Smooth muscle cell (in vitro differentiated cells): Measurements from ENCODE around the gene SLC4A2. TPM values are rescaled to one million over a fixed set of nuclear protein-coding genes. Genes with fewer than 3 reads are reported as not detected.

Experiments used
- DNase-seq: peaks from one replicate; lab custom pipeline; 2025; ENCODE audit not compliant: unreplicated experiment; lab: John Stamatoyannopoulos, UW
- H2AFZ ChIP-seq: fragments of 200-600 bp; sonication (generic); 2 replicates; pipeline ENCODE4 v1.6.0; 2016; ENCODE audit warnings: antibody characterized with exemption, low read depth, mild to moderate bottlenecking
- H3F3A ChIP-seq: fragments of 200-600 bp; sonication (generic); 2 replicates; pipeline ENCODE4 v1.6.0; 2017; ENCODE audit warnings: antibody characterized with exemption, low read depth
- H3K27ac ChIP-seq: fragments of 200-600 bp; sonication (generic); 2 replicates; pipeline ENCODE4 v1.5.1; 2016; ENCODE audit warnings: low read depth, mild to moderate bottlenecking
- H3K27me3 ChIP-seq: fragments of 200-600 bp; sonication (generic); 2 replicates; pipeline ENCODE4 v1.6.1; 2016; ENCODE audit warnings: low read depth, mild to moderate bottlenecking
- H3K36me3 ChIP-seq: fragments of 200-600 bp; sonication (generic); 2 replicates; pipeline ENCODE4 v1.5.1; 2016; ENCODE audit warnings: low read depth
- H3K4me1 ChIP-seq: fragments of 200-600 bp; sonication (generic); 2 replicates; pipeline ENCODE4 v1.5.1; 2016; ENCODE audit warnings: low read depth
- H3K4me2 ChIP-seq: fragments of 200-600 bp; sonication (generic); 2 replicates; pipeline ENCODE4 v1.6.0; 2016; ENCODE audit warnings: mild to moderate bottlenecking
- H3K4me3 ChIP-seq: fragments of 200-600 bp; sonication (generic); 2 replicates; pipeline ENCODE4 v1.5.1; 2016; ENCODE audit warnings: mild to moderate bottlenecking
- H3K79me2 ChIP-seq: fragments of 200-600 bp; sonication (generic); 2 replicates; pipeline ENCODE4 v1.6.0; 2016; ENCODE audit warnings: low read depth, mild to moderate bottlenecking
- H3K9ac ChIP-seq: fragments of 200-600 bp; sonication (generic); 2 replicates; pipeline ENCODE4 v1.6.0; 2016; ENCODE audit warnings: low read depth
- H3K9me3 ChIP-seq: fragments of 200-600 bp; sonication (generic); replicated peaks from 2 replicates; pipeline ENCODE4 v1.5.1; 2016; ENCODE audit warnings: low read depth
- H4K20me1 ChIP-seq: fragments of 200-600 bp; sonication (generic); 2 replicates; pipeline ENCODE4 v1.6.0; 2016; ENCODE audit warnings: low read depth
- WGBS: methylation state at CpG from one replicate; pipeline ENCODE4 v1.1.7; 2016; ENCODE audit warnings: low lambda C conversion rate; 5-methylcytosine and 5-hydroxymethylcytosine counted together
- polyA plus RNA-seq: library from polyadenylated mRNA; unstranded; fragments of >200 nt; fragmentation: Nextera tagmentation; extraction: Ambion mirVana; gene quantifications from 2 replicates; pipeline ENCODE4 v1.2.1, GENCODE V29; 2016
- total RNA-seq: library from RNA; depleted of rRNA; stranded (reverse); fragments of >200 nt; gene quantifications from 2 replicates; pipeline ENCODE4 v1.2.3, GENCODE V29; 2014
- TF ChIP-seq, protein P1 (sequence below): fragments of 200-600 bp; sonication (generic); IDR thresholded peaks from 2 replicates; pipeline ENCODE4 v1.5.1; 2017; ENCODE audit warnings: borderline replicate concordance, mild to moderate bottlenecking, antibody characterized with exemption; ENCODE audit not compliant: insufficient read depth, poor library complexity, severe bottlenecking

The SLC4A2 gene
- total and polyA plus RNA-seq, 2 experiments from 2014 or later, result 89.3 to 96.4 TPM

- Histone ChIP-seq H3K9ac (peak overlapping the region; percentile 38), H3K27ac (peak overlapping the region; percentile 72), H3K27me3 (no peaks in the 10 kb centered on the region), H3F3A (peaks cover 30% of the 10 kb centered on the region), H3K36me3 (no peaks in the 10 kb centered on the region), H2AFZ (no peak overlapping the region), H3K9me3 (no peaks in the 10 kb centered on the region), H3K4me1 (peaks cover 29% of the 10 kb centered on the region), H4K20me1 (peaks cover 14% of the 10 kb centered on the region), H3K4me3 (peak overlapping the region; percentile 94), H3K4me2 (peak overlapping the region; percentile 97), H3K79me2 (peaks cover 33% of the 10 kb centered on the region)
- no peak for DNase-seq
- WGBS, result 39% methylated on average over 48 of the region's 64 CpGs
- TF ChIP-seq, protein P1, sequence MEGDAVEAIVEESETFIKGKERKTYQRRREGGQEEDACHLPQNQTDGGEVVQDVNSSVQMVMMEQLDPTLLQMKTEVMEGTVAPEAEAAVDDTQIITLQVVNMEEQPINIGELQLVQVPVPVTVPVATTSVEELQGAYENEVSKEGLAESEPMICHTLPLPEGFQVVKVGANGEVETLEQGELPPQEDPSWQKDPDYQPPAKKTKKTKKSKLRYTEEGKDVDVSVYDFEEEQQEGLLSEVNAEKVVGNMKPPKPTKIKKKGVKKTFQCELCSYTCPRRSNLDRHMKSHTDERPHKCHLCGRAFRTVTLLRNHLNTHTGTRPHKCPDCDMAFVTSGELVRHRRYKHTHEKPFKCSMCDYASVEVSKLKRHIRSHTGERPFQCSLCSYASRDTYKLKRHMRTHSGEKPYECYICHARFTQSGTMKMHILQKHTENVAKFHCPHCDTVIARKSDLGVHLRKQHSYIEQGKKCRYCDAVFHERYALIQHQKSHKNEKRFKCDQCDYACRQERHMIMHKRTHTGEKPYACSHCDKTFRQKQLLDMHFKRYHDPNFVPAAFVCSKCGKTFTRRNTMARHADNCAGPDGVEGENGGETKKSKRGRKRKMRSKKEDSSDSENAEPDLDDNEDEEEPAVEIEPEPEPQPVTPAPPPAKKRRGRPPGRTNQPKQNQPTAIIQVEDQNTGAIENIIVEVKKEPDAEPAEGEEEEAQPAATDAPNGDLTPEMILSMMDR, result no peak
These were observed 22.0 kb downstream of the SLC4A2 start for GRCh38 chr7:151081170-151082101.

DNA sequence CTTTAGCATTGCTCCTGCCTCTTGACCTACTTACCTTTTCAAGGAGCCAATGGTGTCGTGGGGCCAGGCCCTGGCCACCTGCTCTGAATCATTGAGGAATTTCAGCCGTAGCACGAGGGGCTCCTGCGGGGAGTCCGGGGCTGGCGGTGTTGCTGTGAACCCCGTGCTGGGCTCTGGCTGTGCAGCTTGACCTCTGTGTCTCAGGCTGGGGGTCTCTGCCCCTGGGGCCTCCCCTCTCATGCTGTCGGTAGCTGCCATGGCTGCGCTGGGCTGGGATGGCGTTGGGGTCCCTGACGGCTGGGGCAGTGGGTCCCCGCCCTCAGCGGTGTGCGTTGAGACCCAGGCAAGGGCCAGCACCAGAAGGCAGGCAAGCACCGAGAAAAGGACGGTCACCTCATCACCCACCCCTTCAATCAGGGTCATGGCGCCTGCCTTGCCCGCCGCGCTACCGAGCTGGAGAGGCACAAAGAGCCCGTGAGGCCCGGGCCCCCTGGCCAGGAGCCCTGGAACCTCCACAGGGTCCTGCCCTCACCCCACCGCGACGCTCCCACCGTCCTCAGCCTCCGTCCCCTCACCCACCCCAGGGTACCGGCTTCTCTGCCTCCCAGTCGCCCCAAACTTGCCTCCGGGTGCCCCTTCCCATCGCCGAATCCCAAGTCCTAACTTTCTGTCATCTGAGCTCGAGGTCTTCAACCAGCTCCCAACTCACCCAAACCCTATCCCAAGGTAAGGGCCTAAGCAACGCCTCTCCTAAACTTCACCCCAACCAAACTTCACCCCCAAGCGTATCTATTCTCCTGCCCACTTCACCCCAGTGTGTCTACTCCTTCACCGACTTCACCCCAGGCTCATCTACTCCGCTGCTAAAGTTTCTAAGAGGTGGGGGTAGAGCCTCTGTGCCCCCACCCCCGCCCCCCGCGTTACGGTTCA is 23.0 kb downstream of the SLC4A2 start:
- Histone ChIP-seq H3K4me1 (peaks cover 29% of the 10 kb centered on the region), H4K20me1 (peaks cover 19% of the 10 kb centered on the region), H3K9ac (peak overlapping the region; percentile 61), H2AFZ (peak overlapping the region; percentile 91), H3K79me2 (peaks cover 40% of the 10 kb centered on the region), H3K4me3 (peak overlapping the region; percentile 99), H3K36me3 (no peaks in the 10 kb centered on the region), H3K4me2 (peak overlapping the region; percentile 97), H3K27ac (peak overlapping the region; percentile 72), H3F3A (peaks cover 25% of the 10 kb centered on the region), H3K9me3 (no peaks in the 10 kb centered on the region), H3K27me3 (no peaks in the 10 kb centered on the region)
- DNase-seq, result no peak
- TF ChIP-seq, protein P1, result no peak
- 64% methylated on average over 33 of the region's 42 CpGs for WGBS

DNA sequence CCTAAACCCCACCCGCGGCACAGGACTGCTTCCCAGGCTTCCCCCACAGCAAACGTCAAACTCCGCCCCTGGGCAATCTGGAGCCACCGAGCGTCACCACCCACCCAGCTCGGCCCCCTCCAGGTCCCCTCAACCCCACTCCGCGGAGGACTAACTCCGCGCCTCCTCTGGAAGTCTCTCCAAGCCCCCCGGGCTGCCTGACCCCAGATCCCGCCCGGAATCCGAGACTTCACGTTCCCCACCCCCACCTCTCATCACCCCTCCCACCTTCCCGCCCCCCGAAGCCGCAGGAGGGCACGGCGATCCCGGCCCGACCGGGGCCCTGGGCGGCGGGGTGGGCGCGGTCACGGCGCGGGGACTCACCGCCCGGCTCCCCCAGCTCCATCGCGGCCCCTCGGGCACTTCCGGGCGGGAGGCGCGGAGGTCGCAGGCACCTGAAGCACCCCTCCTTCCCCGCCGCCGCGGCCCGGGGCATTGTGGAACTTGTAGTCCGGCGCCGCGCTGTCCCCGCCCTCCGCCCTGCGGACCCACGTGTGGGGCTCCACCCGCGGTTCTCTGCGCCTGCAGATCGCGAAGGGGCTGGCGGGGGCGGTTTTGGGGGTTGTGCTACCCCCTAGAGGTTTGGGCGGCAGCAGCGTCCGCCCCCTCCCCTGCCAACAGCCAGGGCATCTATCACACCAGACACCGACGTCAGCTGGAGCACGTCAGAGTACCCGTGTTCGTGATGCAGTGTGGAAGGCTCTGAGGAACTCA is 23.9 kb downstream of the SLC4A2 start, which contains the start of gene TMUB1:
Gene TMUB1 (minus strand): TSS at position 423 of the 753 bp plus-strand sequence. CDS start 930 bp downstream, outside the sequence.
- H3K4me3 ChIP-seq, result peak within 1 kb of the TSS; percentile 99
- peak within 1 kb of the TSS; percentile 91 for H2AFZ ChIP-seq
- peak; percentile 54 for DNase-seq
- H3K27me3 ChIP-seq, result no peaks in the 10 kb centered on the region
- peak within 1 kb of the TSS; percentile 97 for H3K4me2 ChIP-seq
- peaks cover 47% of the 10 kb centered on the region for H3K79me2 ChIP-seq
- H3K4me1 ChIP-seq, result peaks cover 37% of the 10 kb centered on the region
- 2% methylated on average over 24 of the region's 69 CpGs for WGBS
- no peaks in the 10 kb centered on the region for H3K36me3 ChIP-seq
- H3K9me3 ChIP-seq, result no peaks in the 10 kb centered on the region
- H3K9ac ChIP-seq, result peak within 1 kb of the TSS; percentile 61
- H3K27ac ChIP-seq, result peak within 1 kb of the TSS; percentile 33
- H4K20me1 ChIP-seq, result peaks cover 28% of the 10 kb centered on the region
- TF ChIP-seq, protein P1, result no peak
- peaks cover 25% of the 10 kb centered on the region for H3F3A ChIP-seq
